Urothelium cell line (cell line): ENCODE results near the gene P2RX2.
"Not testable (repeated sequence)": the region's sequence is repeated elsewhere in the genome, so short reads cannot be mapped to it uniquely, and the experiment has no call there.

Experiments
- DNase-seq: peaks from one replicate; pipeline ENCODE4 v3.0.0; 2011; ENCODE audit warnings: low spot score, mixed read lengths
- FAIRE-seq: peaks from 2 replicates; lab custom pipeline; 2011; peaks lifted over from hg19 to GRCh38; lab: Jason Lieb, UNC

P2RX2 gene

DNA sequence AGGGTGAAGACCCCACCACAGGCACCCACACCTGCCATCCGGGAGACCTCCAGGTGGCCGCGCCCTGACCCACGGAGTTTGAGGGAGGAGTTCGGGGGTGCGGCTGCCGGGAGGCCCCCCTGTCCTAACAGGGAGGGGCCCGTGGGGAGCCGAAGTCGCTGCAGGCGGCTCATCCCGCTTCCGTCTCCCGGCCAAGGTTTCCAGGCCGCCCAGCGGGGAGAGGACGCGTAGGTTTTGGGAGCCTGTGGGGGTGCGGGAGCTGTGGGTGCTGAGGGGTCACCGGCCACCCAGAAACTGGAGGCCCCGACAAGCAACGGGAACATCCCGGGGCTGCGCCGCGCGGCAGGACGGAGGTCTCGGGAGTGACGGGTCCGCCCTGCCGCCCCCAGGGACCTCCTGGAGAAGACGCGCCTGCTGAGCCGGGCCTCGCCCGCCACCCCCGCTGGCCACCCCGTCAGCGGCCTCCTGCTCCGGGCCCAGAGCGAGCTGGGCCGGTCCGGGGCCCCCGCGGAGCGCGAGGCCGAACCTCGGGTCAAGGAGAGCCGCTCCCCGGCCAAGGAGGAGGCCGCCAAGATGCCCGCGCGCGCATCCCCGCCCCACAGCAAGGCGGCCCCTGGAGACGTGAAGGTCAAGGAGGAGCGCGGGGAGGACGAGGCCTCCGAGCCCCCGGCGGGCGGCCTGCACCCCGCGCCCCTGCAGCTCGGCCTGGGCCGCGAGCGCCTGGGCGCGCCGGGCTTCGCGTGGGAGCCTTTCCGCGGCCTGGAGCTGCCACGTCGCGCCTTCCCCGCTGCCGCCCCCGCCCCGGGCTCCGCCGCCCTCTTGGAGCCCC lies 35.8 kb upstream of the P2RX2 start:
- DNase-seq (no peak), FAIRE-seq (no peak)

DNA sequence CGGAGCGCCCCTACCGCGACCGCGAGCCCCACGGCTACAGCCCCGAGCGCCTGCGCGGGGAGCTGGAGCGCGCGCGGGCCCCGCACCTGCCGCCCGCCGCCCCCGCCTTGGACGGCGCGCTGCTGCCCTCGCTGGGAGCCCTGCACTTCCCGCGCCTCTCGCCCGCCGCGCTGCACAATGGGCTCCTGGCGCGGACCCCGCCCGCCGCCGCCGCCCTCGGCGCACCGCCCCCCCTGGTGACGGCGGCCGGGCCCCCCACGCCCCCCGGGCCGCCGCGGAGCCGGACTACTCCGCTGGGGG lies 35.2 kb upstream of the P2RX2 start:
- FAIRE-seq (no peak), DNase-seq (no peak)

- DNase-seq (no peak), FAIRE-seq (no peak)
Observed at GRCh38 chr12:132583736-132584135, 34.8 kb upstream of the P2RX2 start.

GRCh38 chr12:132584429-132584828 lies 34.1 kb upstream of the P2RX2 start:
- DNase-seq = no peak
- no peak for FAIRE-seq

GRCh38 chr12:132585177-132585576 lies 33.4 kb upstream of the P2RX2 start:
- DNase-seq (no peak), FAIRE-seq (no peak)

DNA sequence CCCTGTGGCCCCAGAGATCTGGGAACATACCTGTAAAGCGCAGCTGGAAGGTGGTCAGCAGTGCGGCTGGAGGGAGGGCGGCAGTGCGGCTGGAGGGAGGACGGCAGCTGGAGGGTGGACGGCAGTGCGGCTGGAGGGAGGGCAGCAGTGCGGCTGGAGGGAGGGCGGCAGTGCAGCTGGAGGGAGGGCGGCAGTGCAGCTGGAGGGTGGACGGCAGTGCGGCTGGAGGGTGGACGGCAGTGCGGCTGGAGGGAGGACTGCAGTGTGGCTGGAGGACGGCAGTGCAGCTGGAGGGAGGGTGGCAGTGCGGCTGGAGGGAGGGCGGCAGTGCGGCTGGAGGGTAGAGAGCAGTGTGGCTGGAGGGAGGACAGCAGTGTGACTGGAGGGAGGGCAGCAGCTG lies 31.6 kb upstream of the P2RX2 start:
- no peak for DNase-seq
- no peak for FAIRE-seq

DNA sequence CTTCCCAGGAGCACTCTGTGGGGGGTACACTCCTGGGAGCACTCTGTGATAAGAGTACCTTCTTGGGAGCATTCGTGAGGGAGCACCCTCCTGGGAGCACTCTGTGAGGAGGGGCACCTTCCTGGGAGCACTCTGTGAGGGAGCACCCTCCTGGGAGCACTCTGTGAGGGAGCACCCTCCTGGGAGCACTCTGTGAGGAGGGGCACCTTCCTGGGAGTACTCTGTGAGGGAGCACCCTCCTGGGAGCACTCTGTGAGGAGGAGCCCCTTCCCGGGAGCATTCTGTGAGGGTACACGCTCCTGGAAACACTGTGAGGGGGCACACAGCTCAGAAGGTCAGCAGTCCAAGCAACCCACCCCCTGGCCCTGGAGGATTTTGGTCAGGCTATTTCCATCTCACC lies 30.8 kb upstream of the P2RX2 start:
- DNase-seq (no peak), FAIRE-seq (no peak)

DNA sequence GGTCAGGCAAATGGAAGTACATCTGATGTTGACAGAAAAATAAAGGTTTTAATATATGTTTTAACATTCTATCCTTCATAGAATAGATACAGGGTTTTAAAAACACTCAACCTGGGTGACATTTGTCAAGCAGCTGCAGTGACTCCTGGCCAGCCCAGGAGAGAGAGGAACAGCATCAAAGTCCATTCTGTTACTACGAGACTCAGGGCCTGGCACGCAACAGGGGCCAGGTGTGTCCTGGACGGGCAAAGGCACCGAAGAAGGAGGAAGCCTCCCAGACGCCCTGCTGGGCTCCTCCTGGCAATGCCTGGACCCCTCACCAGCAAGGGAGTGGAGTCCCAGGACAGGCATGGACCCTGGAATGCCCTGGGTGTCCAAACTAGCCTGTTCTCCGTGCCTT lies 30.3 kb upstream of the P2RX2 start:
- no peak for FAIRE-seq
- no peak for DNase-seq

GRCh38 chr12:132588821-132589669 lies 29.5 kb upstream of the P2RX2 start:
- no peak for FAIRE-seq
- DNase-seq = no peak

GRCh38 chr12:132591107-132591935 lies 27.3 kb upstream of the P2RX2 start:
- no peak for FAIRE-seq
- no peak for DNase-seq

GRCh38 chr12:132592282-132592970 lies 26.1 kb upstream of the P2RX2 start:
- FAIRE-seq = no peak
- no peak for DNase-seq

GRCh38 chr12:132593071-132593470 lies 25.5 kb upstream of the P2RX2 start:
- DNase-seq (no peak), FAIRE-seq (no peak)

DNA sequence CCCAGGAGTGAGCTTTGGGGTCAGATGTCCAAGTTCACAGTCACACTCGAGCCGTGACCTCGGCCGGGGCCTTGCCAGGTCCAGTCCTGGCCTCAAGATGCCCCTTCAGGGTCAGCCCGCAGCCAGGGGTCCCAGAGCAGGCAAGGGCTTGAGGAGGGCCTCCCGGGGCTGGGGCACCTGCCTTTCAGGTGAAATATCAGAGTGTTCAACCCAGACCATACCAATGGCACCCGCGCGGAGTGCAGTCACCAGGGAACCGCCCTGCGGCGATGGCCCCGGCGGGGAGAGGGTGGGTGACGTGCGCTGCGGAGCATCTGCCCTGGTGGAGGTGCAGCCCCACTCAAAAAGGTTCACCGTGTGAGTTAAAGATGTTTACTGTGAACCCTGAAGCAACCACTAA lies 25.1 kb upstream of the P2RX2 start:
- FAIRE-seq = no peak
- DNase-seq = no peak

DNA sequence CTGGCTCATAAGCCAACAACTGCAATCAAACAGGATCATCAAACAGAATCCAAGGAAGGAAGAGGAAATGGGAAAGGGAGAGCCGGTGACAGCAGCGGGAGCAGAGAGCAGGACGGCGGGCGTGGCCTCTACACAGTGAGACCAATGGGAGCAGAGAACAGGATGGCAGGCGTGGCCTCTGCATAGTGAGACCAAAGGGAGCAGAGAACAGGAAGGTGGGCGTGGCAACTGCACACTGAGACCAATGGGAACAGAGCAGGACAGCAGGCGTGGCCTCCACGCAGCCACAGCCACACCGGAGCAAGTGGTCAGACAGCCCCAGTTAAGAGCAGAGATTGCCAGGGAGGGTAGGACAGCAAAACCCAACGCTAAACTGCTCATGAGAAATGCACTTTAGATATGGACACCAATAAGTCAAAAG lies 24.6 kb upstream of the P2RX2 start:
- no peak for DNase-seq
- no peak for FAIRE-seq

GRCh38 chr12:132595183-132595582 lies 23.4 kb upstream of the P2RX2 start:
- no peak for DNase-seq
- no peak for FAIRE-seq

DNA sequence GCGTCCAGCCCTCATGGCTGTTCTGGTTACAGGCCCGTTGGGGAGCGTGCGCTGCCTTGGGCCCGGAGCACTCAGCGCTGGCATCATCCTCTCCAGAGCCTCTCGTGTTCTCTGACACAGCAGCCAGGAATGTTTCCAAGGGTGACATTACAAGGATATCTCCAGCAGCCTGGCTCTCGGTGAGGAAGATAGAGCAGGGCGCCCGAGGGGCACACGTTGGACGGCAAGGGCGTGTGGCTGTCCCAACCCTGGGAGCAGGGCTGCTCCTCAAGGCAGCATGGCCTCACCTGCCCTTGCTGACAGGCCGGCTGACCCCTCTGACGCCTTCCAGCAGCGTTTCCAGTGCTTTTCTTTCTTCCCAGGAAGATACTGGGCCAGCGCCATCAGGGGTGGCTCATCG lies 22.6 kb upstream of the P2RX2 start:
- DNase-seq = peak; percentile 72
- peak; percentile 32 for FAIRE-seq

- FAIRE-seq = no peak
- no peak for DNase-seq
Observed at GRCh38 chr12:132597333-132598316, 21.0 kb upstream of the P2RX2 start.

- not testable (repeated sequence) for DNase-seq, FAIRE-seq
Observed at GRCh38 chr12:132599502-132599901, 19.1 kb upstream of the P2RX2 start.
